Spleen (tissue), 7 donors: ENCODE data around the gene AKR1B1.

ENCODE experiments used
- CTCF ChIP-seq, 11 experiments: fragments of 200-600 bp in 7 of 11; fragments of 450-650 bp in 4 of 11; sonication (generic) in 4 of 11; IDR thresholded peaks in 8 of 11; conservative IDR thresholded peaks in 3 of 11; 1 replicate in 7 of 11; 2 replicates in 4 of 11; pipeline versions ENCODE4 v1.4.0 to v1.8.0; 2016 to 2021; ENCODE audit warnings: antibody characterized with exemption in 11 of 11, inconsistent platforms in 4 of 11, mild to moderate bottlenecking in 1 of 11
- POLR2AphosphoS5 ChIP-seq, 3 donors: sonication (generic); formaldehyde crosslinking; IDR thresholded peaks; one replicate each; pipeline ENCODE4 v1.5.1; 2017; ENCODE audit warnings: antibody characterized with exemption in 3 of 3
- donor health status: DM: no; HTN: no; CAD: no; lungs with moderate emphysema.
- donor health status: DM: no; HTN: no; CAD: no.
- donor health status: DM: no; HTN: no; CAD: no.

GRCh38 chr7:134454277-134454676 is 4.6 kb downstream of the AKR1B1 start:
- TF ChIP-seq CTCF (IDR thresholded peaks at IDR 0.05 in 8 of 11, conservative IDR thresholded peaks at IDR 0.05 in 3 of 11) (no peak), POLR2AphosphoS5 (IDR thresholded peaks at IDR 0.05) (no peak)
